ENCODE data around the gene IDH3G.

DNA sequence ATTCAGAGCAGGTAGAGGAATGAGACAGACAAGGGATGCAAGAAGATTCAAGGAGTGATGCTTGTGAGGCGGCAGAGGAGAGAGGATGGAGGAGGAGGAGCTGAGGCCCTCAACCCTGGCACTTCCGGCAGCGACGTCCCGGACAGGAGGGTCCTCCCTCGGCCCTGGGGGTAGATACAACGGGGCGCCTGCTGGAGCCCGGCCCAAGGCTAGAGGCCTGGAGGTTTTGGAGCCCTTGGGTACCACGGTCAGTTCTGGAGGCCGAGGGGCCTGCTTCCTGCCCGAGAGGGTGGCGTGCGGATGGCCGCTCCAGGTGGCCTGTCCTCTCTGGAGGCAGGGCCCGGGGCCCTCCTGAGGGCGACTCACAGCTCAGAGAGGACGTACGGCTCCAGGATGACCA lies 13.8 kb upstream of the IDH3G start:
- TF ChIP-seq CTCF (IDR thresholded peaks at IDR 0.05; ENCODE audit: low read depth, low read length, missing input control) (no peak), GABPA (IDR thresholded peaks at IDR 0.05 in 1 of 2, conservative IDR thresholded peaks at IDR 0.05 in 1 of 2) (no peak), YY1 (IDR thresholded peaks at IDR 0.05) (no peak), MAX (IDR thresholded peaks at IDR 0.05) (no peak), ATF3 (IDR thresholded peaks at IDR 0.05) (no peak), FOXA1 (IDR thresholded peaks at IDR 0.05) (no peak), TAF1 (conservative IDR thresholded peaks at IDR 0.05) (no peak)
- TF ChIP-seq, protein P1, sequence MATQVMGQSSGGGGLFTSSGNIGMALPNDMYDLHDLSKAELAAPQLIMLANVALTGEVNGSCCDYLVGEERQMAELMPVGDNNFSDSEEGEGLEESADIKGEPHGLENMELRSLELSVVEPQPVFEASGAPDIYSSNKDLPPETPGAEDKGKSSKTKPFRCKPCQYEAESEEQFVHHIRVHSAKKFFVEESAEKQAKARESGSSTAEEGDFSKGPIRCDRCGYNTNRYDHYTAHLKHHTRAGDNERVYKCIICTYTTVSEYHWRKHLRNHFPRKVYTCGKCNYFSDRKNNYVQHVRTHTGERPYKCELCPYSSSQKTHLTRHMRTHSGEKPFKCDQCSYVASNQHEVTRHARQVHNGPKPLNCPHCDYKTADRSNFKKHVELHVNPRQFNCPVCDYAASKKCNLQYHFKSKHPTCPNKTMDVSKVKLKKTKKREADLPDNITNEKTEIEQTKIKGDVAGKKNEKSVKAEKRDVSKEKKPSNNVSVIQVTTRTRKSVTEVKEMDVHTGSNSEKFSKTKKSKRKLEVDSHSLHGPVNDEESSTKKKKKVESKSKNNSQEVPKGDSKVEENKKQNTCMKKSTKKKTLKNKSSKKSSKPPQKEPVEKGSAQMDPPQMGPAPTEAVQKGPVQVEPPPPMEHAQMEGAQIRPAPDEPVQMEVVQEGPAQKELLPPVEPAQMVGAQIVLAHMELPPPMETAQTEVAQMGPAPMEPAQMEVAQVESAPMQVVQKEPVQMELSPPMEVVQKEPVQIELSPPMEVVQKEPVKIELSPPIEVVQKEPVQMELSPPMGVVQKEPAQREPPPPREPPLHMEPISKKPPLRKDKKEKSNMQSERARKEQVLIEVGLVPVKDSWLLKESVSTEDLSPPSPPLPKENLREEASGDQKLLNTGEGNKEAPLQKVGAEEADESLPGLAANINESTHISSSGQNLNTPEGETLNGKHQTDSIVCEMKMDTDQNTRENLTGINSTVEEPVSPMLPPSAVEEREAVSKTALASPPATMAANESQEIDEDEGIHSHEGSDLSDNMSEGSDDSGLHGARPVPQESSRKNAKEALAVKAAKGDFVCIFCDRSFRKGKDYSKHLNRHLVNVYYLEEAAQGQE (IDR thresholded peaks at IDR 0.05) = no peak
